ENCODE results near the gene KCNMA1.

DNA sequence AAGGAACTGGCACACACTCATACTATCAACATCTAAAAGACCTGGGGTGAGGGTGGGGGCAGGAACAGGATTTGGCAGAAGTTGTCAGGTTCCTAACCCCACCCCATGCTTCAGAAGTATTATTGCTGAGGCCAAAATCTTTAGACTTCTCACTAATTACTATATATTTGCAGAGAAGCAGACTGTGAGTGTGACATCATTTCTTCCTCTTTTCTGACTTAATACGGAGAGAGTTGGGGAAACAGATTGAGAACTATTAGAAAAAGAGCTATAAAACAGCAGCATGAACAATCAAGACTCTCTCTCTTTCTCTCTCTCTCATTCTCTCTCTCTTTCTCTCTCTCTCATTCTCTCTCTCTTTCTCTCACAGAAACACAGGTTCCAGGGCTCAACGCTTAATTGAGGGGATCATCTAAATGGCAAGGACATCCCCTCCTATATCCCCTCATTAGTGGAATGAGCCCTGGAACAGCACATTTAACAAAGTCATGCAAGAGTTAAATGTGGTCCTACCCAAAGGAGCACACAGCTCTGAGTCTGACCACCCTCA, 94.8 kb downstream of the KCNMA1 start:
- TF ChIP-seq POLR2A (IDR thresholded peaks at IDR 0.05) = no peak
- TF ChIP-seq, protein P1, sequence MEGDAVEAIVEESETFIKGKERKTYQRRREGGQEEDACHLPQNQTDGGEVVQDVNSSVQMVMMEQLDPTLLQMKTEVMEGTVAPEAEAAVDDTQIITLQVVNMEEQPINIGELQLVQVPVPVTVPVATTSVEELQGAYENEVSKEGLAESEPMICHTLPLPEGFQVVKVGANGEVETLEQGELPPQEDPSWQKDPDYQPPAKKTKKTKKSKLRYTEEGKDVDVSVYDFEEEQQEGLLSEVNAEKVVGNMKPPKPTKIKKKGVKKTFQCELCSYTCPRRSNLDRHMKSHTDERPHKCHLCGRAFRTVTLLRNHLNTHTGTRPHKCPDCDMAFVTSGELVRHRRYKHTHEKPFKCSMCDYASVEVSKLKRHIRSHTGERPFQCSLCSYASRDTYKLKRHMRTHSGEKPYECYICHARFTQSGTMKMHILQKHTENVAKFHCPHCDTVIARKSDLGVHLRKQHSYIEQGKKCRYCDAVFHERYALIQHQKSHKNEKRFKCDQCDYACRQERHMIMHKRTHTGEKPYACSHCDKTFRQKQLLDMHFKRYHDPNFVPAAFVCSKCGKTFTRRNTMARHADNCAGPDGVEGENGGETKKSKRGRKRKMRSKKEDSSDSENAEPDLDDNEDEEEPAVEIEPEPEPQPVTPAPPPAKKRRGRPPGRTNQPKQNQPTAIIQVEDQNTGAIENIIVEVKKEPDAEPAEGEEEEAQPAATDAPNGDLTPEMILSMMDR (IDR thresholded peaks at IDR 0.05) = no peak
- TF ChIP-seq EP300 (IDR thresholded peaks at IDR 0.05) = no peak
